Suppressor macrophage (primary cell): ENCODE data around the gene ZNF862.

ENCODE experiments used
- DNase-seq, 4 experiments: peaks; one replicate each; pipeline ENCODE4 v3.0.0-alpha.2; 2020 to 2022

ZNF862 gene

GRCh38 chr7:149811831-149812490 lies 26.2 kb upstream of the ZNF862 start:
- no peak for DNase-seq

- DNase-seq: no peak
Observed at GRCh38 chr7:149813254-149814035, 24.7 kb upstream of the ZNF862 start.

GRCh38 chr7:149814494-149814893 lies 23.7 kb upstream of the ZNF862 start:
- no peak for DNase-seq

GRCh38 chr7:149815121-149815520 lies 23.1 kb upstream of the ZNF862 start:
- DNase-seq: no peak

- no peak for DNase-seq
Observed at GRCh38 chr7:149815661-149816266, 22.4 kb upstream of the ZNF862 start.

- DNase-seq: no peak
Observed at GRCh38 chr7:149816267-149816751, 21.9 kb upstream of the ZNF862 start.

GRCh38 chr7:149816794-149817193 lies 21.4 kb upstream of the ZNF862 start:
- no peak for DNase-seq

GRCh38 chr7:149817301-149817771 lies 20.8 kb upstream of the ZNF862 start:
- no peak for DNase-seq

GRCh38 chr7:149817836-149818535 lies 20.2 kb upstream of the ZNF862 start:
- DNase-seq: no peak

GRCh38 chr7:149818536-149818840 lies 19.7 kb upstream of the ZNF862 start:
- no peak for DNase-seq

GRCh38 chr7:149819141-149819960 lies 18.8 kb upstream of the ZNF862 start:
- no peak for DNase-seq

- no peak for DNase-seq
Observed at GRCh38 chr7:149819961-149820340, 18.2 kb upstream of the ZNF862 start.

GRCh38 chr7:149820622-149821190 lies 17.5 kb upstream of the ZNF862 start:
- DNase-seq: no peak

- no peak for DNase-seq
Observed at GRCh38 chr7:149821191-149822148, 16.7 kb upstream of the ZNF862 start.

GRCh38 chr7:149822353-149822943 lies 15.7 kb upstream of the ZNF862 start:
- no peak for DNase-seq

- no peak for DNase-seq
Observed at GRCh38 chr7:149823191-149823630, 15.0 kb upstream of the ZNF862 start.

GRCh38 chr7:149823631-149824199 lies 14.5 kb upstream of the ZNF862 start:
- no peak for DNase-seq

GRCh38 chr7:149824301-149824741 lies 13.9 kb upstream of the ZNF862 start:
- DNase-seq: no peak

- DNase-seq: no peak
Observed at GRCh38 chr7:149824748-149825566, 13.2 kb upstream of the ZNF862 start.
